Neuronal stem cell (in vitro differentiated cells): Measurements from ENCODE around the gene ARAP1.

Experiments used
- DNase-seq: peaks from one replicate; pipeline ENCODE4 v3.0.0-alpha.2; 2013; ENCODE audit warnings: low spot score
- H2AFZ ChIP-seq: one replicate; pipeline ENCODE4 v1.6.1; 2013; ENCODE audit warnings: mild to moderate bottlenecking, low read length, inconsistent platforms
- H2AK5ac ChIP-seq: 2 replicates; pipeline ENCODE4 v1.6.1; 2013; ENCODE audit warnings: low read depth, mild to moderate bottlenecking, inconsistent platforms, low read length, moderate library complexity, mixed read lengths
- H2BK120ac ChIP-seq: 2 replicates; pipeline ENCODE4 v1.6.1; 2013; ENCODE audit warnings: low read depth, mild to moderate bottlenecking, inconsistent platforms, low read length, moderate library complexity, mixed read lengths
- H2BK12ac ChIP-seq: one replicate; pipeline ENCODE4 v1.6.1; 2013; ENCODE audit warnings: low read length, inconsistent platforms
- H2BK15ac ChIP-seq: 2 replicates; pipeline ENCODE4 v1.6.1; 2013; ENCODE audit warnings: mild to moderate bottlenecking, low read length, inconsistent platforms, mixed read lengths
- H2BK5ac ChIP-seq: one replicate; pipeline ENCODE4 v1.6.1; 2013; ENCODE audit warnings: inconsistent platforms, mild to moderate bottlenecking, low read length, moderate library complexity
- H3K14ac ChIP-seq: one replicate; pipeline ENCODE4 v1.6.1; 2013; ENCODE audit warnings: low read length, inconsistent platforms
- H3K18ac ChIP-seq: 2 replicates; pipeline ENCODE4 v1.6.1; 2013; ENCODE audit warnings: low read length, inconsistent platforms
- H3K23ac ChIP-seq: 2 replicates; pipeline ENCODE4 v1.6.1; 2013; ENCODE audit warnings: low read depth, mild to moderate bottlenecking, mixed read lengths, low read length, inconsistent platforms; ENCODE audit not compliant: poor library complexity
- H3K27ac ChIP-seq: replicated peaks from 3 replicates; pipeline ENCODE4 v1.5.1; 2013; ENCODE audit warnings: low read length, inconsistent platforms
- H3K27me3 ChIP-seq, 3 experiments: 2 replicates each; pipeline ENCODE4 v1.6.1; 2013; ENCODE audit warnings: low read length in 3 of 3, mild to moderate bottlenecking in 2 of 3, inconsistent platforms in 1 of 3, low read depth in 1 of 3, mixed read lengths in 1 of 3, moderate library complexity in 1 of 3; ENCODE audit not compliant: control insufficient read depth in 3 of 3, insufficient read depth in 3 of 3
- H3K36me3 ChIP-seq, 2 donors: replicated peaks in 1 of 2; 2 replicates each; pipeline ENCODE4 v1.6.1; 2013; ENCODE audit warnings: low read length in 2 of 2; ENCODE audit not compliant: control insufficient read depth in 2 of 2, insufficient read depth in 2 of 2
- H3K4ac ChIP-seq: 2 replicates; pipeline ENCODE4 v1.6.1; 2013; ENCODE audit warnings: inconsistent platforms, mild to moderate bottlenecking, low read length, moderate library complexity
- H3K4me1 ChIP-seq, 2 donors: 1 replicate in 1 of 2; 2 replicates in 1 of 2; pipeline ENCODE4 v1.6.1; 2013; ENCODE audit warnings: low read length in 2 of 2, low read depth in 1 of 2; ENCODE audit not compliant: control insufficient read depth in 2 of 2, insufficient read depth in 1 of 2
- H3K4me2 ChIP-seq: one replicate; pipeline ENCODE4 v1.6.1; 2013; ENCODE audit warnings: mild to moderate bottlenecking, low read length, inconsistent platforms; ENCODE audit not compliant: insufficient read depth, poor library complexity, severe bottlenecking
- H3K4me3 ChIP-seq, 2 donors: 2 replicates each; pipeline ENCODE4 v1.5.1; 2013; ENCODE audit warnings: low read length in 2 of 2, mild to moderate bottlenecking in 2 of 2, inconsistent platforms in 1 of 2, moderate library complexity in 1 of 2
- H3K79me1 ChIP-seq: one replicate; pipeline ENCODE4 v1.6.1; 2013; ENCODE audit warnings: low read depth, mild to moderate bottlenecking, inconsistent platforms, low read length, moderate library complexity
- H3K9ac ChIP-seq: one replicate; pipeline ENCODE4 v1.6.1; 2013; ENCODE audit warnings: mild to moderate bottlenecking, low read depth, low read length, inconsistent platforms; ENCODE audit not compliant: poor library complexity
- H3K9me3 ChIP-seq, 2 donors: replicated peaks in 1 of 2; 2 replicates each; pipeline versions ENCODE3 to v1.6.1; 2013; ENCODE audit warnings: low read length in 2 of 2, mild to moderate bottlenecking in 2 of 2, inconsistent platforms in 1 of 2, low read depth in 1 of 2, mixed read lengths in 1 of 2, moderate library complexity in 1 of 2; ENCODE audit not compliant: control insufficient read depth in 2 of 2, insufficient read depth in 1 of 2
- H4K8ac ChIP-seq: one replicate; pipeline ENCODE4 v1.6.1; 2013; ENCODE audit warnings: low read depth, mild to moderate bottlenecking, inconsistent platforms, low read length, moderate library complexity
- H4K91ac ChIP-seq: one replicate; pipeline ENCODE4 v1.6.1; 2013; ENCODE audit warnings: low read length, low read depth, mild to moderate bottlenecking, inconsistent platforms; ENCODE audit not compliant: poor library complexity
- WGBS, 2 donors: extraction: QIAGEN DNeasy Blood & Tissue Kit; methylation state at CpG; one replicate each; pipeline ENCODE4 v1.1.7; 2013; ENCODE audit warnings: missing lambda C conversion rate in 2 of 2, mixed read lengths in 1 of 2; ENCODE audit not compliant: insufficient read length in 2 of 2, insufficient replicate concordance in 1 of 2; ENCODE audit errors: extremely low coverage in 2 of 2; 5-methylcytosine and 5-hydroxymethylcytosine counted together

Gene ARAP1

DNA sequence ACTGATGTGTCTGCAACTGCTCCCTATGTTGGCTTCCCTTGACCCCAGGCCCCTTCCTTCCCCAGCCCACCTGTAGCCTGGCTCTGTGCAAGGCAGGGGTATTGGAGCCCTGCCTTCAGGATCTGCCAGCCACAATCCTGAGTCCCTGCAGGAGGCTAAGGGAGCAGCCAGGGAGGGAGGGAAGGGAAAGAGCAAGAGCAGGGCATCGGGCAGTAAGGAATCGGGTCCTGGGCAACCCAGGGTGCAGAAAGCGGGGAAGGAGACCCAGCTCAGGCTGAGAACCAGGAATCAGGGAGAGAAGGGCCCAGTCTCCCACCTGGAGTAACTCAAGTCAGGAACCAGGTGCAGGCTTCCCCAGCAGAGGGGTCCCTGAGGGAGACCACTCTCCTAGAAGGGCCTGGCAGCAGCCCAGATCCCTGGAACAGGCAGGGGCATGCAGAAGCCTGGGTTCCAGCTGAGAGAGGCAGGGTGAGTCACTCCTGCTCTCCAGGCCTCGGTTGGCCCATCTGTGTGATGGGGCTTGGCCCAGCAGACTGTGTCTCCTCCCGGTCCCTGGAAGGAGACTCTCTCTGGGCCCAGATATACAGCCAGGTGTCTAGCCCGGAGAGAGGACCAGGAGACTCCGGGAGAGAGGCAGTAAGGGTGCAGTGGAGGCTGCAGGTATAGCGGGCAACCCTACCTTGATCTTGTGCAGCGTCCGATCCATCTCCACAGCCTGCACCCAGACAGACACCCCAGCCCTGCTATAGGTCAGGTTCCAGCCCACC, 28.3 kb upstream of the ARAP1 start:
- H3K79me1 ChIP-seq: no peaks in the 10 kb centered on the region
- peaks cover 6 to 13% of the 10 kb centered on the region in 2 donors for H3K4me1 ChIP-seq
- no peak overlapping the region for H3K4ac ChIP-seq
- H3K27me3 ChIP-seq: peaks cover 0 to 35% (median 16%) of the 10 kb centered on the region in 3 experiments
- H2BK120ac ChIP-seq: no peak overlapping the region
- no peak for DNase-seq
- no peak overlapping the region for H4K91ac ChIP-seq
- no peaks in the 10 kb centered on the region for H3K9me3 ChIP-seq
- WGBS, 2 donors: no CpG with 5 or more reads among the region's 10 CpGs
- H2AK5ac ChIP-seq: peak overlapping the region; percentile 90
- peak overlapping the region; percentile 76 for H3K4me2 ChIP-seq
- H2AFZ ChIP-seq: no peak overlapping the region
- no peak overlapping the region for H4K8ac ChIP-seq
- H3K14ac ChIP-seq: peak overlapping the region; percentile 39
- no peaks in the 10 kb centered on the region for H3K36me3 ChIP-seq
- H3K18ac ChIP-seq: peak overlapping the region; percentile 75
- H2BK12ac ChIP-seq: no peak overlapping the region
- H3K27ac ChIP-seq: no peak overlapping the region
- H2BK5ac ChIP-seq: peak overlapping the region; percentile 84
- peak overlapping the region; percentile 70 for H3K9ac ChIP-seq
- peak overlapping the region; percentile 38 to 78 for H3K4me3 ChIP-seq
- peak overlapping the region; percentile 52 for H3K23ac ChIP-seq
- H2BK15ac ChIP-seq: peak overlapping the region; percentile 70

DNA sequence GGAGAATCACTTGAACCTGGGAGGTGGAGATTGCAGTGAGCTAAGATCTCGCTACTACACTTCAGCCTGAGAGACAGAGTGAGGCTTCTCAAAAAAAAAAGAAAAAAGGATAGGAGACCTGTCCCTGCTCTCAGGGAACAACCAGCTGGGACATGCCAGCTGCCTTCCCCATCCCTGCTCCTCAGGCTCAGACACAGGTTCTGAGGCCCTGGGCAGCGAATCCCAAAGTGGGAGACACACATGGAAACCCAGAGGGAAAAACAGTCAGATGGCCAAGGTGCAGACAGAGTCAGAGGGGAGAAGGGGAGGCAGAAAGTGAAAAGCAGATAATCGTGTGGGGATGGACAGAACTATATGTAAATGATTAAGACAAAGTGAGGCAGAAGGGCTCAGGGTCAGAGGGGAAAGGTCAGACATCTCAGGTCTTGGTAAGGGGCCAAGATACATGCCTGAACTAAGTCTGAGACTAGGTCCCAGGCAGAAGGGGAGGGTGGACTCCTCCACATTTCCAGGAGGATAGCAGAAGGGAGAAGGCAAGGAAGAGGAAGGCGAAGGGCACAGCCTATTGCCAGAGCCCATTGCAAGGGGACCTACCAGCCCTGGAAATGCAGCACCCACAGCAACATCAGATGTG, 27.4 kb upstream of the ARAP1 start:
- no peak overlapping the region for H4K8ac ChIP-seq
- no peak overlapping the region for H4K91ac ChIP-seq
- no peak overlapping the region for H3K9ac ChIP-seq
- no peak overlapping the region for H3K4me3 ChIP-seq
- DNase-seq: no peak
- no peak overlapping the region for H3K4ac ChIP-seq
- H3K23ac ChIP-seq: no peak overlapping the region
- H2AK5ac ChIP-seq: no peak overlapping the region
- no peak overlapping the region for H2AFZ ChIP-seq
- H2BK12ac ChIP-seq: no peak overlapping the region
- H3K79me1 ChIP-seq: no peaks in the 10 kb centered on the region
- no CpG with 5 or more reads among the region's 4 CpGs for WGBS, 2 donors
- no peak overlapping the region for H2BK5ac ChIP-seq
- no peak overlapping the region for H2BK15ac ChIP-seq
- H3K27ac ChIP-seq: no peak overlapping the region
- H3K18ac ChIP-seq: no peak overlapping the region
- H3K36me3 ChIP-seq: no peaks in the 10 kb centered on the region
- no peak overlapping the region for H2BK120ac ChIP-seq
- no peaks in the 10 kb centered on the region for H3K9me3 ChIP-seq
- H3K27me3 ChIP-seq: peaks cover 0 to 35% (median 16%) of the 10 kb centered on the region in 3 experiments
- H3K4me1 ChIP-seq: peaks cover 6 to 14% of the 10 kb centered on the region in 2 donors
- no peak overlapping the region for H3K14ac ChIP-seq
- H3K4me2 ChIP-seq: no peak overlapping the region

- Histone ChIP-seq H3K27me3 (peaks cover 0 to 35% (median 16%) of the 10 kb centered on the region in 3 experiments), H2BK15ac (no peak overlapping the region), H3K27ac (no peak overlapping the region), H4K8ac (no peak overlapping the region), H2BK120ac (no peak overlapping the region), H3K4ac (no peak overlapping the region), H2BK12ac (no peak overlapping the region), H3K9ac (no peak overlapping the region), H2BK5ac (no peak overlapping the region), H2AK5ac (no peak overlapping the region), H3K36me3 (no peaks in the 10 kb centered on the region), H3K9me3 (no peaks in the 10 kb centered on the region), H3K79me1 (no peaks in the 10 kb centered on the region), H4K91ac (no peak overlapping the region), H3K23ac (no peak overlapping the region), H2AFZ (no peak overlapping the region), H3K4me3 (no peak overlapping the region), H3K18ac (no peak overlapping the region), H3K4me2 (no peak overlapping the region), H3K4me1 (peaks cover 6 to 17% of the 10 kb centered on the region in 2 donors), H3K14ac (no peak overlapping the region)
- no CpG with 5 or more reads among the region's 7 CpGs for WGBS, 2 donors
- no peak for DNase-seq
Measured at GRCh38 chr11:72778535-72779494, 26.6 kb upstream of the ARAP1 start.
